ENCODE data around the gene HDGF. TPM values are rescaled to one million over a fixed set of nuclear protein-coding genes. Genes with fewer than 3 reads are reported as not detected.

Gene HDGF
- total RNA-seq, 4 donors from 2014 or later = 86.5 to 126 (median 113) TPM

DNA sequence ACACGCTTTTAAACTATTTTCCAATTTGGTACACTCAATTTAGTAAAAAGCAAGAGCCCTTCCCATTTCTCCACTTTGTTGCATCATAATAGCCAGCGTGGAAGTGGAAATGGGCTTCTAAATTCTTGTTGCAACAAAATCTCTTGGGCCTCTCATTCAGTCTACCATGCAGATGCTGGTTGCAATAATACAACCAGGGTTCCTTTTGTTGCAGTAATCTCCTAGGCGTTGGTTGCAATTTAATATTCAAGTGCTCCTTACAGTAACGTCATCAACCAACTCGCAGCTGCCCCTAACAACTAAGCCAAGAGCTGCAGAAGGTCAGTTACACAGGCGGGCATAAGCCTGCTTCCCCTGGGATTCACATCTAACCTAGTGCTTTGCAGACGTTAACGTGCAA is 2.7 kb upstream of the HDGF start:
- no peak for TF ChIP-seq CTCF (IDR thresholded peaks at IDR 0.05; ENCODE audit: low read depth)

DNA sequence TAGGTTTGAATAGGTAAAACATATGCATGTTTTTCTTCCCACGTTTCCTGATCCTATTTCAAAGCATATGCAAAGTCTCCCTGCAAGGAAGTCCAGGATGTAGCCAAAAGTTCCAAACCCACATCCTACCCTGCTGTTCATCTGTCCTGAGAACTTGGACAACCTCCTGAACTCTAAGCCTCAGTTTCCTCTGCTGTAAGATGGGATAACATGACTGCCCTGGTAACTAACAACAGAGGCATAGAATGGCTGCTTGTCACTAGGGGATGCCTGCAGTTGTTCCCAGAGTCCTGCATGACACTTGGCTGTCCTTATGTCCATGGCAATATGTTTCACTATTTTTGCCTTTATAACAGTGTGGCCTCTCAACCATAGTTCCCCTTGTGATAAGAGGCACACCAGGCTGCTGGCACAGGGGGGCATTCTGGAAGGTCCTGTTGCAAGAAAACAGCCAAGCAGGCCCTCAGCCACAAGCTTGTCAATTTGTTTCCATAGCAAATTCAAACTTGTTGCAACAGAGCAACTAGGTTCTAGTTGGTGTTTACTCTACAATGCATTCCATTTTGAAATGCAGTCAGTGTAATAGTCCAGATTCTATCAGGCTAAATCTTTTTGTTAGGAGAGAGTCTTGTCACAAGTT is 1.5 kb upstream of the HDGF start:
- TF ChIP-seq CTCF (IDR thresholded peaks at IDR 0.05; ENCODE audit: low read depth) = no peak

- TF ChIP-seq CTCF (IDR thresholded peaks at IDR 0.05; ENCODE audit: low read depth) = no peak
Measured at GRCh38 chr1:156751757-156752481, 444 bp upstream of the HDGF start.

- TF ChIP-seq CTCF (IDR thresholded peaks at IDR 0.05; ENCODE audit: low read depth) = no peak
Measured at GRCh38 chr1:156750711-156751450, 594 bp downstream of the HDGF start.

GRCh38 chr1:156750191-156750672 is 1.2 kb downstream of the HDGF start:
- TF ChIP-seq CTCF (IDR thresholded peaks at IDR 0.05; ENCODE audit: low read depth) = no peak

GRCh38 chr1:156749419-156750118 is 1.9 kb downstream of the HDGF start:
- TF ChIP-seq CTCF (IDR thresholded peaks at IDR 0.05; ENCODE audit: low read depth) = no peak
